PC-3 (cell line): ENCODE measurements around the gene GSTCD. TPM values are rescaled to one million over a fixed set of nuclear protein-coding genes. Genes with fewer than 3 reads are reported as not detected.

Source experiments
- ATAC-seq: fragments of 200-7000 bp; cut with Tn5 transposase; 2 replicates; pipeline ENCODE4 v1.9.1; 2020; ENCODE audit warnings: mild to moderate bottlenecking, moderate library complexity
- BruUV-seq: library from RNA; stranded (reverse); fragments of 400-500 nt; replicated peaks from 2 replicates; lab custom pipeline; 2021; lab: Mats Ljungman, UMichigan
- CTCF ChIA-PET: fragments of 300-600 bp; sonication (Branson Sonifier 250); formaldehyde crosslinking; loops from one replicate; lab custom pipeline; 2022; ENCODE audit warnings: antibody characterized with exemption; lab: Charles Lee
- POLR2A ChIA-PET: fragments of 300-600 bp; sonication (Branson Sonifier 250); formaldehyde crosslinking; loops from one replicate; lab custom pipeline; 2022; ENCODE audit warnings: antibody characterized with exemption; ENCODE audit not compliant: unreplicated experiment; lab: Charles Lee
- DNase-seq: peaks from one replicate; pipeline ENCODE4 v3.0.0-alpha.2; 2015
- H2AFZ ChIP-seq: fragments of 300-600 bp; sonication (generic); 2 replicates; pipeline ENCODE4 v1.6.0; 2016; ENCODE audit warnings: antibody characterized with exemption, low read length
- H3F3A ChIP-seq: fragments of 300-600 bp; sonication (generic); one replicate; pipeline ENCODE4 v1.6.0; 2017; ENCODE audit warnings: antibody characterized with exemption, low read length, control low read depth, mild to moderate bottlenecking; ENCODE audit not compliant: unreplicated experiment
- H3K27ac ChIP-seq: fragments of 300-600 bp; sonication (generic); 2 replicates; pipeline ENCODE4 v1.5.1; 2016; ENCODE audit warnings: mild to moderate bottlenecking, low read length
- H3K27me3 ChIP-seq: fragments of 300-600 bp; sonication (generic); 2 replicates; pipeline ENCODE4 v1.6.1; 2016; ENCODE audit warnings: low read length, mixed read lengths
- H3K36me3 ChIP-seq: fragments of 300-600 bp; sonication (generic); 2 replicates; pipeline ENCODE4 v1.6.1; 2016; ENCODE audit warnings: low read depth, mixed run types, low read length, mixed read lengths
- H3K4me1 ChIP-seq: fragments of 300-600 bp; sonication (generic); 2 replicates; pipeline ENCODE4 v1.5.1; 2016; ENCODE audit warnings: low read length; ENCODE audit not compliant: insufficient read depth
- H3K4me2 ChIP-seq: fragments of 300-600 bp; sonication (generic); 2 replicates; pipeline ENCODE4 v1.6.0; 2016; ENCODE audit warnings: low read length
- H3K4me3 ChIP-seq: fragments of 300-600 bp; sonication (generic); 2 replicates; pipeline ENCODE4 v1.5.1; 2016; ENCODE audit warnings: mild to moderate bottlenecking, low read length, mixed read lengths
- H3K79me2 ChIP-seq: fragments of 300-600 bp; sonication (generic); 2 replicates; pipeline ENCODE4 v1.6.1; 2017; ENCODE audit warnings: low read length, mixed read lengths
- H3K9ac ChIP-seq: fragments of 300-600 bp; sonication (generic); 2 replicates; pipeline ENCODE4 v1.6.0; 2016; ENCODE audit warnings: mild to moderate bottlenecking, low read length
- H3K9me2 ChIP-seq: fragments of 300-600 bp; sonication (generic); replicated peaks from 2 replicates; pipeline ENCODE4 v1.6.1; 2016; ENCODE audit warnings: mixed run types, low read length, mixed read lengths
- H3K9me3 ChIP-seq: fragments of 300-600 bp; sonication (generic); 2 replicates; pipeline ENCODE4 v1.6.1; 2016; ENCODE audit warnings: low read length, mixed read lengths
- H4K20me1 ChIP-seq: fragments of 300-600 bp; sonication (generic); 2 replicates; pipeline ENCODE4 v1.6.1; 2016; ENCODE audit warnings: low read length, mixed read lengths
- CTCF ChIP-seq: fragments of 300-600 bp; sonication (generic); conservative IDR thresholded peaks from 2 replicates; pipeline ENCODE4 v1.5.1; 2017; ENCODE audit warnings: antibody characterized with exemption, low read depth, mild to moderate bottlenecking, low read length
- EZH2 ChIP-seq: fragments of 300-600 bp; sonication (generic); IDR thresholded peaks from one replicate; pipeline ENCODE4 v1.6.1; 2017; ENCODE audit warnings: antibody characterized with exemption, mild to moderate bottlenecking, low read length; ENCODE audit not compliant: unreplicated experiment
- EZH2phosphoT487 ChIP-seq: fragments of 300-600 bp; sonication (generic); IDR thresholded peaks from 2 replicates; pipeline ENCODE4 v1.6.1; 2018; ENCODE audit warnings: mild to moderate bottlenecking, antibody characterized with exemption, low read length, borderline replicate concordance
- intact Hi-C: fragments of 100-400 bp; cut with micrococcal nuclease; formaldehyde crosslinking; loops from 2 replicates; pipeline ENCODE4 v1.9.0; 2023
- total RNA-seq: library from RNA; depleted of rRNA; stranded (reverse); fragments of >200 nt; gene quantifications from 2 replicates; pipeline ENCODE4 v1.2.3, GENCODE V29; 2014

Gene GSTCD
- total RNA-seq, 1 experiment from 2014 or later, result 12.1 TPM

GRCh38 chr4:105710678-105711077, 2.1 kb downstream of the GSTCD start:
- H3K9ac ChIP-seq, result peak overlapping the region; percentile 7; the same call in 1 of the 2 replicates
- CTCF ChIA-PET, result interaction anchor here (0.7 kb wide), 1 partner anchor 184 kb away, joined by 3 read pairs; no protein-coding TSS in a partner anchor
- H2AFZ ChIP-seq, result peak overlapping the region; percentile 38; the same call in 1 of the 2 replicates

GRCh38 chr4:105712766-105713165, 4.2 kb downstream of the GSTCD start:
- peak overlapping the region; percentile 34 for H3K4me2 ChIP-seq
- intact Hi-C loops, result loop anchor here (5.0 to 10.0 kb wide), 5 partner anchors 35 to 492 kb away; partner anchors contain the start of gene PPA2

More at GRCh38 chr4:105710678-105711077, 2.1 kb downstream of the GSTCD start:
- H3K36me3 ChIP-seq, result no peaks in the 10 kb centered on the region
- H3K27me3 ChIP-seq, result no peaks in the 10 kb centered on the region
- peaks cover 71% of the 10 kb centered on the region for H3K79me2 ChIP-seq
- H3K4me3 ChIP-seq, result peak overlapping the region; percentile 86
- ATAC-seq (no peak), DNase-seq (peak; percentile 42)
- TF ChIP-seq EZH2 (no peak), CTCF (no peak), EZH2phosphoT487 (no peak)
- no TSS peak for BruUV-seq
- peak overlapping the region; percentile 99 for H3K4me2 ChIP-seq
- H3K9me3 ChIP-seq, result no peaks in the 10 kb centered on the region
- no peaks in the 10 kb centered on the region for H3K9me2 ChIP-seq
- H3F3A ChIP-seq, result no peaks in the 10 kb centered on the region
- no peaks in the 10 kb centered on the region for H4K20me1 ChIP-seq
- POLR2A ChIA-PET, result no interaction called here
- intact Hi-C loops, result loop anchor here (5.0 to 10.0 kb wide), 5 partner anchors 33 to 494 kb away; partner anchors contain the start of gene PPA2
- H3K4me1 ChIP-seq, result peaks cover 44% of the 10 kb centered on the region
- H3K27ac ChIP-seq, result no peak overlapping the region

More at GRCh38 chr4:105712766-105713165, 4.2 kb downstream of the GSTCD start:
- ChIA-PET POLR2A (no interaction called here), CTCF (no interaction called here)
- H3K4me3 ChIP-seq, result no peak overlapping the region
- no peak overlapping the region for H3K9ac ChIP-seq
- H3K9me2 ChIP-seq, result no peaks in the 10 kb centered on the region
- no peaks in the 10 kb centered on the region for H4K20me1 ChIP-seq
- no peaks in the 10 kb centered on the region for H3K27me3 ChIP-seq
- TF ChIP-seq EZH2phosphoT487, result no peak
- TF ChIP-seq EZH2, result no peak
- no peak for TF ChIP-seq CTCF
- ATAC-seq (peak; percentile 47), DNase-seq (peak; percentile 40)
- H3K79me2 ChIP-seq, result peaks cover 55% of the 10 kb centered on the region
- H3K9me3 ChIP-seq, result no peaks in the 10 kb centered on the region
- no peaks in the 10 kb centered on the region for H3F3A ChIP-seq
- BruUV-seq, result no TSS peak
- no peaks in the 10 kb centered on the region for H3K36me3 ChIP-seq
- H3K27ac ChIP-seq, result no peak overlapping the region
- H2AFZ ChIP-seq, result no peak overlapping the region
- peaks cover 42% of the 10 kb centered on the region for H3K4me1 ChIP-seq
